Measurements from ENCODE around the gene COLQ. TPM values are rescaled to one million over a fixed set of nuclear protein-coding genes. Genes with fewer than 3 reads are reported as not detected.
"Not testable (repeated sequence)": the region's sequence is repeated elsewhere in the genome, so short reads cannot be mapped to it uniquely, and the experiment has no call there.

The COLQ gene
- total RNA-seq, 1 experiment from 2014 or later: 1.9 TPM

DNA sequence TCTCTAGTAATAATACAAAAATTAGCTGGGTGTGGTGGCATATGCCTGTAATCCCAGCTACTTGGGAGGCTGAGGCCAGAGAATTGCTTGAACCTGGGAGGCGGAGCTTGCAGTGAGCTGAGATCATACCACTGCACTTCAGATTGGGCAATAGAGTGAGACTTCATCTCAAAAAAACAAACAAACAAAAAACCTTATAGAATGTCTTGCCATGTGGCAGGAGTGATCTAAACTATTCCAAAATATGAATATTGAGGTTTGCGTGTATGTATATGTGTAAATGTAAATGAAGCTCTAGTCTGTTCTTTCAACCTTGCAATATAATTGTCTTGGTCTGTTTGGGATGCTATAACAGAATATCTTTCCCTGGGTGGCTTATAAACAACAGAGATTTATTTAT, 11.1 kb upstream of the COLQ start:
- BruUV-seq (replicated peaks); H3K36me3 ChIP-seq (ENCODE audit: control insufficient read depth in 1 of 2, insufficient read depth in 2 of 2, low read length in 2 of 2); H3K4me2 ChIP-seq (ENCODE audit: low read length); RAD21 ChIA-PET (ENCODE audit: low non-redundant PET in 1 of 2, low total read pairs in 2 of 2, uncharacterized antibody in 2 of 2, unreplicated experiment in 2 of 2); H3K9me2 ChIP-seq (ENCODE audit: insufficient read depth); H3K4me3 ChIP-seq (replicated peaks in 1 of 2; ENCODE audit: low read depth in 1 of 2, low read length in 2 of 2); H3K27me3 ChIP-seq (ENCODE audit: insufficient read depth, low read length); intact Hi-C loops (cut with micrococcal nuclease); H3K4me1 ChIP-seq (ENCODE audit: control insufficient read depth in 1 of 2, insufficient read depth in 2 of 2, low read length in 2 of 2); DNase-seq (ENCODE audit: low read depth, low spot score); H3K9ac ChIP-seq (ENCODE audit: low read length); CTCF ChIA-PET; POLR2A ChIA-PET; H3K79me2 ChIP-seq (ENCODE audit: insufficient read depth, low read length); H4K20me1 ChIP-seq (ENCODE audit: insufficient read depth); H3K27ac ChIP-seq (ENCODE audit: low read depth, low read length); H2AFZ ChIP-seq (ENCODE audit: low read depth, low read length, poor library complexity, severe bottlenecking); ATAC-seq; H3K9me3 ChIP-seq (ENCODE audit: control insufficient read depth in 1 of 2, insufficient read depth in 1 of 2, low read depth in 1 of 2, low read length in 2 of 2): not testable (repeated sequence)

DNA sequence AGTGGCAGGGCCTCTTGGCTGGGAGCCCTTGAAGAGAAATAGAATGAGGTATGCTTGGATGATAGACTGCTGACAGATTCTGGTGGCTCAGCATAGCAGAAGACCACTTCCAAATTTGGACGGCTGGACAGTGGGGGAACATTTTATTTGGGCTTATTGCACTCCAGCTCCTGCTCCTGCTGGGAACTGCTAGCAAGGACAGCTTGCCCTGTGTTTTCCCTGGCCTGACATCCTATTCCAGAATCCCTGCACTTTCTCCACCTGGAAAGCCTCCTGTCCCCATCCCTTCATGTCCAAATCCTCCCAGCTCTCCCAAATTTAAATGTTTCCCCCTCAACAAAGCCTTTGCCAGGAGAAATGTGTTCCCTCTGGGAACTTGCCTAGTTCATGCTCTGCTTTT, 9.8 kb upstream of the COLQ start:
- Histone ChIP-seq H3K4me1 (ENCODE audit: control insufficient read depth in 1 of 2, insufficient read depth in 2 of 2, low read length in 2 of 2) (no peaks in the 10 kb centered on the region), H3K36me3 (ENCODE audit: control insufficient read depth in 1 of 2, insufficient read depth in 2 of 2, low read length in 2 of 2) (no peaks in the 10 kb centered on the region), H4K20me1 (ENCODE audit: insufficient read depth) (no peaks in the 10 kb centered on the region), H3K4me2 (ENCODE audit: low read length) (no peak overlapping the region), H2AFZ (ENCODE audit: low read depth, low read length, poor library complexity, severe bottlenecking) (no peak overlapping the region), H3K4me3 (replicated peaks in 1 of 2; ENCODE audit: low read depth in 1 of 2, low read length in 2 of 2) (no peak overlapping the region), H3K9me2 (ENCODE audit: insufficient read depth) (no peaks in the 10 kb centered on the region), H3K27me3 (ENCODE audit: insufficient read depth, low read length) (no peaks in the 10 kb centered on the region), H3K79me2 (ENCODE audit: insufficient read depth, low read length) (no peaks in the 10 kb centered on the region), H3K9ac (ENCODE audit: low read length) (no peak overlapping the region), H3K9me3 (ENCODE audit: control insufficient read depth in 1 of 2, insufficient read depth in 1 of 2, low read depth in 1 of 2, low read length in 2 of 2) (no peaks in the 10 kb centered on the region), H3K27ac (ENCODE audit: low read depth, low read length) (no peak overlapping the region)
- intact Hi-C loops (cut with micrococcal nuclease): no loop called here
- no TSS peak for BruUV-seq (replicated peaks)
- no peak for ATAC-seq
- ChIA-PET CTCF (no interaction called here), POLR2A (no interaction called here), RAD21 (ENCODE audit: low non-redundant PET in 1 of 2, low total read pairs in 2 of 2, uncharacterized antibody in 2 of 2, unreplicated experiment in 2 of 2) (no interaction called here)
- TF ChIP-seq YY1 (IDR thresholded peaks at IDR 0.05; ENCODE audit: extremely low read depth, insufficient replicate concordance, low read depth, low read length): no peak
- no peak for TF ChIP-seq ATF3 (IDR thresholded peaks at IDR 0.05)
- TF ChIP-seq POLR2A (IDR thresholded peaks at IDR 0.05; ENCODE audit: borderline replicate concordance, extremely low read depth, insufficient read depth, insufficient read length): no peak
- no peak for TF ChIP-seq JUND (IDR thresholded peaks at IDR 0.05)
- no peak for TF ChIP-seq SIN3A (IDR thresholded peaks at IDR 0.05; ENCODE audit: low read depth)
- TF ChIP-seq EGR1 (IDR thresholded peaks at IDR 0.05; ENCODE audit: low read depth): no peak
- no peak for TF ChIP-seq CBX3 (IDR thresholded peaks at IDR 0.05; ENCODE audit: low read depth)
- TF ChIP-seq CEBPB (IDR thresholded peaks at IDR 0.05; ENCODE audit: low read depth): no peak
- no peak for TF ChIP-seq MAX (IDR thresholded peaks at IDR 0.05)
- no peak for TF ChIP-seq SP1 (IDR thresholded peaks at IDR 0.05; ENCODE audit: low read depth)
- TF ChIP-seq FOSL1 (IDR thresholded peaks at IDR 0.05; ENCODE audit: low read depth): no peak
- no peak for TF ChIP-seq SRF (IDR thresholded peaks at IDR 0.05; ENCODE audit: low read depth)
- no peak for TF ChIP-seq EZH2 (IDR thresholded peaks at IDR 0.05)
- TF ChIP-seq ZNF274 (IDR thresholded peaks at IDR 0.05; ENCODE audit: low read depth, low read length): no peak
- no peak for DNase-seq (ENCODE audit: low read depth, low spot score)
